Measurements from ENCODE around the gene RBM12. TPM values are rescaled to one million over a fixed set of nuclear protein-coding genes. Genes with fewer than 3 reads are reported as not detected.

The RBM12 gene
- total and polyA plus RNA-seq, 2 donors (not counting 3 experiments of a cell fraction or from before 2014, with no cell fraction given) = 98.0 to 121 TPM

DNA sequence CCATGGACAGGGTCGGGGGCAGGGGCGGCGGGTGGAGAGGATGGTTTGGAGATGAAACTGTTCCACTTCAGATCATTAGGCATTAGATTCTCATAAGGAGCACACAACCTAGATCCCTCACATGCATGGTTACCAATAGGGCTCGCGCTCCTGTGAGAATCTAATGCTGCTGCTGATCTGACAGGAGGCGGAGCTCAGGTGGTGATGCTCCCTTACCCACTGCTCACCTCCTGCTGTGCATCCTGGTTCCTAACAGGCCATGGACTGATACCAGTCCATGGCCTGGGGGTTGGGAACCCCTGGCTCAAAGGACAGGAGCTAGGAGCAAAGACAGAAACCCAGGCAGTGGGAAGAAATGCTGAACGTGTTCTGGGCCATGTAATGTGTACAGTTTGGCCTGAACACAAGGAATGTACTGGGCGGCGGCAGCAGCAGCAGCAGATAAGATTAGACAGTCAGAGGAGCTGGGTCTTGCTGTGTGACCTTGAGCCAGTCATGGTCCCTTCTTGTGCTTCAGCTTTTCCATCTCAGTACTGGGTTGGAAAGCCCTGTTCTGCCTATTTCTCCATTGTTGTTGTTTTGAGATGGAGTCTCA, 53.8 kb downstream of the RBM12 start:
- Histone ChIP-seq H4K20me1 (replicated peaks; ENCODE audit: control insufficient read depth, extremely low read depth, insufficient read depth, low read length) (no peaks in the 10 kb centered on the region), H3K4me3 (replicated peaks in 1 of 3; ENCODE audit: insufficient read depth in 1 of 3, low read depth in 1 of 3, low read length in 3 of 3) (no peak overlapping the region), H3K9me1 (replicated peaks; ENCODE audit: control insufficient read depth, extremely low read depth, insufficient read depth, low read length) (no peaks in the 10 kb centered on the region), H3K4me2 (ENCODE audit: insufficient read depth, low read length) (no peak overlapping the region), H2AFZ (ENCODE audit: low read depth, low read length) (no peak overlapping the region), H3K79me2 (ENCODE audit: control insufficient read depth, insufficient read depth, low read length) (no peaks in the 10 kb centered on the region), H3K27me3 (ENCODE audit: control insufficient read depth in 2 of 2, insufficient read depth in 2 of 2, low read length in 2 of 2) (no peaks in the 10 kb centered on the region), H3K9ac (replicated peaks; ENCODE audit: extremely low read depth, insufficient read depth, low read length) (no peak overlapping the region), H3K27ac (ENCODE audit: insufficient read depth, low read depth, low read length) (no peak overlapping the region), H3K9me3 (replicated peaks; ENCODE audit: control insufficient read depth, insufficient read depth, low read length) (no peaks in the 10 kb centered on the region), H3K36me3 (ENCODE audit: control insufficient read depth in 2 of 2, extremely low read depth in 1 of 2, insufficient read depth in 2 of 2, low read length in 2 of 2) (no peaks in the 10 kb centered on the region), H3K4me1 (ENCODE audit: control insufficient read depth, extremely low read depth, insufficient read depth, low read length) (peaks cover 5% of the 10 kb centered on the region)
- dilution Hi-C loops (cut with MboI; ENCODE audit: extremely low pct_ligation_motif_present, low sequenced_read_pairs) = no loop called here
- intact Hi-C loops (cut with micrococcal nuclease) = loop anchor here (10.0 kb wide), 1 partner anchor 96 kb away; no protein-coding TSS in a partner anchor
- TF ChIP-seq, protein P1, sequence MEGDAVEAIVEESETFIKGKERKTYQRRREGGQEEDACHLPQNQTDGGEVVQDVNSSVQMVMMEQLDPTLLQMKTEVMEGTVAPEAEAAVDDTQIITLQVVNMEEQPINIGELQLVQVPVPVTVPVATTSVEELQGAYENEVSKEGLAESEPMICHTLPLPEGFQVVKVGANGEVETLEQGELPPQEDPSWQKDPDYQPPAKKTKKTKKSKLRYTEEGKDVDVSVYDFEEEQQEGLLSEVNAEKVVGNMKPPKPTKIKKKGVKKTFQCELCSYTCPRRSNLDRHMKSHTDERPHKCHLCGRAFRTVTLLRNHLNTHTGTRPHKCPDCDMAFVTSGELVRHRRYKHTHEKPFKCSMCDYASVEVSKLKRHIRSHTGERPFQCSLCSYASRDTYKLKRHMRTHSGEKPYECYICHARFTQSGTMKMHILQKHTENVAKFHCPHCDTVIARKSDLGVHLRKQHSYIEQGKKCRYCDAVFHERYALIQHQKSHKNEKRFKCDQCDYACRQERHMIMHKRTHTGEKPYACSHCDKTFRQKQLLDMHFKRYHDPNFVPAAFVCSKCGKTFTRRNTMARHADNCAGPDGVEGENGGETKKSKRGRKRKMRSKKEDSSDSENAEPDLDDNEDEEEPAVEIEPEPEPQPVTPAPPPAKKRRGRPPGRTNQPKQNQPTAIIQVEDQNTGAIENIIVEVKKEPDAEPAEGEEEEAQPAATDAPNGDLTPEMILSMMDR (IDR thresholded peaks at IDR 0.05; ENCODE audit: extremely low read depth in 1 of 2, insufficient read depth in 1 of 2, low read depth in 1 of 2, low read length in 2 of 2) = no peak
- TF ChIP-seq JUN (IDR thresholded peaks at IDR 0.05; ENCODE audit: borderline replicate concordance, insufficient read depth, insufficient read length, low read depth) = no peak
- TF ChIP-seq FOS (IDR thresholded peaks at IDR 0.05; ENCODE audit: borderline replicate concordance, insufficient read depth, low read length) = no peak
- no peak for TF ChIP-seq EZH2 (IDR thresholded peaks at IDR 0.05; ENCODE audit: borderline replicate concordance, low read depth, low read length, severe bottlenecking)
- no peak for TF ChIP-seq MYC (IDR thresholded peaks at IDR 0.05; ENCODE audit: low read depth, low read length)
- DNase-seq (ENCODE audit: low read depth, low spot score) = no peak
- BruUV-seq (replicated peaks) = no TSS peak
- FAIRE-seq = no peak
- ChIA-PET POLR2A (no interaction called here), CTCF (interaction anchor here (1.2 kb wide), 2 partner anchors 8 to 10 kb away, joined by 3 to 4 read pairs; no protein-coding TSS in a partner anchor)

All from endothelial cell of umbilical vein (primary cell).